WTC11 (cell line): ENCODE results near the gene CHRM5. TPM values are rescaled to one million over a fixed set of nuclear protein-coding genes. Genes with fewer than 3 reads are reported as not detected.

Experiments used
- ATAC-seq: fragments of 200-7000 bp; cut with Tn5 transposase; 2 replicates; pipeline ENCODE4 v1.10.0; 2021; ENCODE audit warnings: mild to moderate bottlenecking, moderate library complexity
- CTCF ChIA-PET: fragments of 300-600 bp; sonication (Branson Sonifier 250); formaldehyde crosslinking; loops from one replicate; lab custom pipeline; 2021; ENCODE audit warnings: antibody characterized with exemption; lab: Charles Lee
- POLR2A ChIA-PET: fragments of 350-600 bp; sonication (Branson Sonifier 250); formaldehyde crosslinking; loops from one replicate; lab custom pipeline; 2021; ENCODE audit warnings: antibody characterized with exemption; lab: Charles Lee
- DNase-seq: peaks from one replicate; pipeline ENCODE4 v3.0.0; 2021; ENCODE audit warnings: low spot score
- H3K27ac Mint-ChIP-seq: 2 replicates; pipeline ENCODE4 v1.8.0; 2021; ENCODE audit warnings: mixed read lengths
- H3K27me3 Mint-ChIP-seq: 2 replicates; pipeline ENCODE4 v1.8.0; 2021; ENCODE audit warnings: low read depth, mild to moderate bottlenecking, moderate library complexity, mixed read lengths
- H3K36me3 Mint-ChIP-seq: 2 replicates; pipeline ENCODE4 v1.8.0; 2021; ENCODE audit warnings: mixed read lengths
- H3K4me1 Mint-ChIP-seq: 2 replicates; pipeline ENCODE4 v1.8.0; 2022; ENCODE audit warnings: mixed read lengths
- H3K4me3 Mint-ChIP-seq: 2 replicates; pipeline ENCODE4 v1.8.0; 2021; ENCODE audit warnings: mild to moderate bottlenecking, moderate library complexity, mixed read lengths
- H3K9me3 Mint-ChIP-seq: 2 replicates; pipeline ENCODE4 v1.8.0; 2021; ENCODE audit warnings: mixed read lengths
- FOXJ3 ChIP-seq: sonication (generic); formaldehyde crosslinking; IDR thresholded peaks from 2 replicates; pipeline ENCODE4 v1.9.0; 2021; ENCODE audit warnings: missing genetic modification reagents, mild to moderate bottlenecking, borderline replicate concordance
- FOXP1 ChIP-seq: sonication (generic); formaldehyde crosslinking; IDR thresholded peaks from 2 replicates; pipeline ENCODE4 v1.8.0; 2022; ENCODE audit warnings: missing genetic modification reagents, mild to moderate bottlenecking, moderate library complexity, borderline replicate concordance
- JAZF1 ChIP-seq: fragments of 250-450 bp; sonication (Bioruptor Pico); IDR thresholded peaks from 2 replicates; pipeline ENCODE4 v1.9.0; 2021; ENCODE audit warnings: moderate library complexity, mild to moderate bottlenecking, inconsistent platforms
- JUN ChIP-seq: sonication (generic); formaldehyde crosslinking; IDR thresholded peaks from 2 replicates; pipeline ENCODE4 v1.8.0; 2023; ENCODE audit warnings: mild to moderate bottlenecking, missing genetic modification reagents
- MYBL2 ChIP-seq: sonication (generic); formaldehyde crosslinking; IDR thresholded peaks from 2 replicates; pipeline ENCODE4 v1.8.1; 2023; ENCODE audit warnings: mild to moderate bottlenecking, moderate library complexity, missing genetic modification reagents
- NR1H2 ChIP-seq: sonication (generic); formaldehyde crosslinking; IDR thresholded peaks from 2 replicates; pipeline ENCODE4 v1.9.0; 2021; ENCODE audit warnings: mild to moderate bottlenecking, moderate library complexity, missing genetic modification reagents
- RORB ChIP-seq: fragments of 250-450 bp; sonication (Bioruptor Pico); IDR thresholded peaks from 2 replicates; pipeline ENCODE4 v1.9.0; 2021; ENCODE audit warnings: mild to moderate bottlenecking
- SMAD3 ChIP-seq: sonication (generic); formaldehyde crosslinking; IDR thresholded peaks from 2 replicates; pipeline ENCODE4 v1.8.0; 2022; ENCODE audit warnings: missing genetic modification reagents, mild to moderate bottlenecking, borderline replicate concordance
- SP1 ChIP-seq: sonication (generic); formaldehyde crosslinking; conservative IDR thresholded peaks from 2 replicates; pipeline ENCODE4 v1.8.1; 2022; ENCODE audit warnings: missing genetic modification reagents
- TP53 ChIP-seq: sonication (generic); formaldehyde crosslinking; IDR thresholded peaks from 2 replicates; pipeline ENCODE4 v1.8.1; 2023; ENCODE audit warnings: mild to moderate bottlenecking, missing genetic modification reagents
- ZNF121 ChIP-seq: sonication (generic); formaldehyde crosslinking; IDR thresholded peaks from 2 replicates; pipeline ENCODE4 v1.8.0; 2023; ENCODE audit warnings: missing genetic modification reagents
- ZNF671 ChIP-seq: fragments of 250-450 bp; sonication (Bioruptor Pico); IDR thresholded peaks from 2 replicates; pipeline ENCODE4 v1.8.0; 2021; ENCODE audit warnings: mild to moderate bottlenecking
- total RNA-seq: library from RNA; stranded (reverse); gene quantifications from 3 replicates; pipeline ENCODE4 v1.2.3, GENCODE V29; 2021
- TF ChIP-seq, protein P1 (sequence below): sonication (generic); formaldehyde crosslinking; IDR thresholded peaks from 2 replicates; pipeline ENCODE4 v1.8.0; 2022; ENCODE audit warnings: mild to moderate bottlenecking, missing genetic modification reagents
- TF ChIP-seq, protein P2 (sequence below): sonication (generic); formaldehyde crosslinking; conservative IDR thresholded peaks from 2 replicates; pipeline ENCODE4 v1.8.1; 2023; ENCODE audit warnings: mild to moderate bottlenecking, low read depth, missing genetic modification reagents, moderate library complexity
- TF ChIP-seq, protein P3 (sequence below): sonication (generic); formaldehyde crosslinking; IDR thresholded peaks from 2 replicates; pipeline ENCODE4 v1.8.0; 2023; ENCODE audit warnings: missing genetic modification reagents
- TF ChIP-seq, protein P4 (sequence below): sonication (generic); formaldehyde crosslinking; IDR thresholded peaks from 2 replicates; pipeline ENCODE4 v1.8.1; 2023; ENCODE audit warnings: mild to moderate bottlenecking, moderate library complexity, missing genetic modification reagents
- TF ChIP-seq, protein P5 (sequence below): sonication (generic); formaldehyde crosslinking; IDR thresholded peaks from 2 replicates; pipeline ENCODE4 v1.8.1; 2022; ENCODE audit warnings: mild to moderate bottlenecking, moderate library complexity, missing genetic modification reagents
- TF ChIP-seq, protein P6 (sequence below): sonication (generic); formaldehyde crosslinking; IDR thresholded peaks from 2 replicates; pipeline ENCODE4 v1.8.0; 2022; ENCODE audit warnings: mild to moderate bottlenecking, missing genetic modification reagents
- TF ChIP-seq, protein P7 (sequence below): sonication (generic); formaldehyde crosslinking; IDR thresholded peaks from 2 replicates; pipeline ENCODE4 v1.8.1; 2023; ENCODE audit warnings: mild to moderate bottlenecking, missing genetic modification reagents

CHRM5 gene
- total RNA-seq, 1 experiment from 2014 or later: not detected

DNA sequence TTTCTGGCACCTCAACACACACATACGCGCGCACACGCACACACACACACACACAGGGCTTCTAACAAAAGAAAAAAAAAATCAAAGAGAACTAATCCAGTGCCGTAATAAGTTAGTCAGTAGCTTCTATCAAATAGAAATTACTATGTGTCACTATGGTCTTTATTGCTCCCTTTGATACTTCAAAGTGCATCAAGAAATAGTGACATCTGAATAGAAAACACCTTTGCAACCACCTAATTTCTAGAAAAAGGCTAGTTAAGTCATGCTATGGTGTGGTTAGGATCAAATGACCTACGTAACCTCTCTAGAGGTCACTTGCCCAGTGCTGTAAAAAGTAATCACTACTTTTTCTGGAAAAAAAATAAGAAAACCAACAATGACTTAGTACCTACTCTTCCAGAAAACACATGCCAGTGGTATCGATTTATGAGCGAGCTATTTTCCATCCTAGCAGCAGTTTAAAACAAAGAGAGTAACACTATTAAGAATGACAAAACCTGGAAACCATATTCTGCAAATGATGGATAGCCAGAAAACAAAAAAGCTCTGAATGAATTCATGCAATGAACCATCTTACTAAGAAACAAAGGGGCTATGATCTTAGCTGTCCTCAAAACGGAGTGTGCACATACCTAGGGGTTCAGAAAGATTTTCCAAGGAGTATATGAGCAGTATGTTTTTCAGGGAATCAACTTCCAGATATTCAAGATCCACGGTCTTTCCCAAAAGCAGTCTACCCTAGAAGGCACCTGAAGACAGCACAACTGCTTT lies 63.9 kb downstream of the CHRM5 start:
- no peak for DNase-seq

More for the DNA sequence above, 63.9 kb downstream of the CHRM5 start:
- H3K4me1 Mint-ChIP-seq: no peaks in the 10 kb centered on the region
- no peak for ATAC-seq
- no peak overlapping the region for H3K4me3 Mint-ChIP-seq
- no peaks in the 10 kb centered on the region for H3K27me3 Mint-ChIP-seq
- ChIA-PET CTCF (no interaction called here), POLR2A (no interaction called here)
- TF ChIP-seq, protein P1, sequence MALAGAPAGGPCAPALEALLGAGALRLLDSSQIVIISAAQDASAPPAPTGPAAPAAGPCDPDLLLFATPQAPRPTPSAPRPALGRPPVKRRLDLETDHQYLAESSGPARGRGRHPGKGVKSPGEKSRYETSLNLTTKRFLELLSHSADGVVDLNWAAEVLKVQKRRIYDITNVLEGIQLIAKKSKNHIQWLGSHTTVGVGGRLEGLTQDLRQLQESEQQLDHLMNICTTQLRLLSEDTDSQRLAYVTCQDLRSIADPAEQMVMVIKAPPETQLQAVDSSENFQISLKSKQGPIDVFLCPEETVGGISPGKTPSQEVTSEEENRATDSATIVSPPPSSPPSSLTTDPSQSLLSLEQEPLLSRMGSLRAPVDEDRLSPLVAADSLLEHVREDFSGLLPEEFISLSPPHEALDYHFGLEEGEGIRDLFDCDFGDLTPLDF (CRISPR knock-in tag): no peak
- no peak for TF ChIP-seq TP53
- TF ChIP-seq MYBL2: no peak
- TF ChIP-seq, protein P2, sequence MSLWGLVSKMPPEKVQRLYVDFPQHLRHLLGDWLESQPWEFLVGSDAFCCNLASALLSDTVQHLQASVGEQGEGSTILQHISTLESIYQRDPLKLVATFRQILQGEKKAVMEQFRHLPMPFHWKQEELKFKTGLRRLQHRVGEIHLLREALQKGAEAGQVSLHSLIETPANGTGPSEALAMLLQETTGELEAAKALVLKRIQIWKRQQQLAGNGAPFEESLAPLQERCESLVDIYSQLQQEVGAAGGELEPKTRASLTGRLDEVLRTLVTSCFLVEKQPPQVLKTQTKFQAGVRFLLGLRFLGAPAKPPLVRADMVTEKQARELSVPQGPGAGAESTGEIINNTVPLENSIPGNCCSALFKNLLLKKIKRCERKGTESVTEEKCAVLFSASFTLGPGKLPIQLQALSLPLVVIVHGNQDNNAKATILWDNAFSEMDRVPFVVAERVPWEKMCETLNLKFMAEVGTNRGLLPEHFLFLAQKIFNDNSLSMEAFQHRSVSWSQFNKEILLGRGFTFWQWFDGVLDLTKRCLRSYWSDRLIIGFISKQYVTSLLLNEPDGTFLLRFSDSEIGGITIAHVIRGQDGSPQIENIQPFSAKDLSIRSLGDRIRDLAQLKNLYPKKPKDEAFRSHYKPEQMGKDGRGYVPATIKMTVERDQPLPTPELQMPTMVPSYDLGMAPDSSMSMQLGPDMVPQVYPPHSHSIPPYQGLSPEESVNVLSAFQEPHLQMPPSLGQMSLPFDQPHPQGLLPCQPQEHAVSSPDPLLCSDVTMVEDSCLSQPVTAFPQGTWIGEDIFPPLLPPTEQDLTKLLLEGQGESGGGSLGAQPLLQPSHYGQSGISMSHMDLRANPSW: no peak
- TF ChIP-seq, protein P3, sequence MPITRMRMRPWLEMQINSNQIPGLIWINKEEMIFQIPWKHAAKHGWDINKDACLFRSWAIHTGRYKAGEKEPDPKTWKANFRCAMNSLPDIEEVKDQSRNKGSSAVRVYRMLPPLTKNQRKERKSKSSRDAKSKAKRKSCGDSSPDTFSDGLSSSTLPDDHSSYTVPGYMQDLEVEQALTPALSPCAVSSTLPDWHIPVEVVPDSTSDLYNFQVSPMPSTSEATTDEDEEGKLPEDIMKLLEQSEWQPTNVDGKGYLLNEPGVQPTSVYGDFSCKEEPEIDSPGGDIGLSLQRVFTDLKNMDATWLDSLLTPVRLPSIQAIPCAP: no peak
- TF ChIP-seq SMAD3 (CRISPR knock-in tag): no peak
- TF ChIP-seq SP1 (CRISPR knock-in tag): no peak
- TF ChIP-seq NR1H2 (CRISPR knock-in tag): no peak
- TF ChIP-seq, protein P4, sequence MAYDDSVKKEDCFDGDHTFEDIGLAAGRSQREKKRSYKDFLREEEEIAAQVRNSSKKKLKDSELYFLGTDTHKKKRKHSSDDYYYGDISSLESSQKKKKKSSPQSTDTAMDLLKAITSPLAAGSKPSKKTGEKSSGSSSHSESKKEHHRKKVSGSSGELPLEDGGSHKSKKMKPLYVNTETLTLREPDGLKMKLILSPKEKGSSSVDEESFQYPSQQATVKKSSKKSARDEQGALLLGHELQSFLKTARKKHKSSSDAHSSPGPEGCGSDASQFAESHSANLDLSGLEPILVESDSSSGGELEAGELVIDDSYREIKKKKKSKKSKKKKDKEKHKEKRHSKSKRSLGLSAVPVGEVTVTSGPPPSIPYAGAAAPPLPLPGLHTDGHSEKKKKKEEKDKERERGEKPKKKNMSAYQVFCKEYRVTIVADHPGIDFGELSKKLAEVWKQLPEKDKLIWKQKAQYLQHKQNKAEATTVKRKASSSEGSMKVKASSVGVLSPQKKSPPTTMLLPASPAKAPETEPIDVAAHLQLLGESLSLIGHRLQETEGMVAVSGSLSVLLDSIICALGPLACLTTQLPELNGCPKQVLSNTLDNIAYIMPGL (CRISPR knock-in tag): no peak
- TF ChIP-seq FOXJ3 (CRISPR knock-in tag): no peak
- no peak for TF ChIP-seq JAZF1
- no peak for TF ChIP-seq ZNF671 (CRISPR knock-in tag)
- TF ChIP-seq JUN (CRISPR knock-in tag): no peak
- no peak for TF ChIP-seq ZNF121 (CRISPR knock-in tag)
- TF ChIP-seq FOXP1: no peak
- TF ChIP-seq, protein P5, sequence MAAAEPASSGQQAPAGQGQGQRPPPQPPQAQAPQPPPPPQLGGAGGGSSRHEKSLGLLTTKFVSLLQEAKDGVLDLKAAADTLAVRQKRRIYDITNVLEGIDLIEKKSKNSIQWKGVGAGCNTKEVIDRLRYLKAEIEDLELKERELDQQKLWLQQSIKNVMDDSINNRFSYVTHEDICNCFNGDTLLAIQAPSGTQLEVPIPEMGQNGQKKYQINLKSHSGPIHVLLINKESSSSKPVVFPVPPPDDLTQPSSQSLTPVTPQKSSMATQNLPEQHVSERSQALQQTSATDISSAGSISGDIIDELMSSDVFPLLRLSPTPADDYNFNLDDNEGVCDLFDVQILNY (CRISPR knock-in tag): no peak
- TF ChIP-seq, protein P6, sequence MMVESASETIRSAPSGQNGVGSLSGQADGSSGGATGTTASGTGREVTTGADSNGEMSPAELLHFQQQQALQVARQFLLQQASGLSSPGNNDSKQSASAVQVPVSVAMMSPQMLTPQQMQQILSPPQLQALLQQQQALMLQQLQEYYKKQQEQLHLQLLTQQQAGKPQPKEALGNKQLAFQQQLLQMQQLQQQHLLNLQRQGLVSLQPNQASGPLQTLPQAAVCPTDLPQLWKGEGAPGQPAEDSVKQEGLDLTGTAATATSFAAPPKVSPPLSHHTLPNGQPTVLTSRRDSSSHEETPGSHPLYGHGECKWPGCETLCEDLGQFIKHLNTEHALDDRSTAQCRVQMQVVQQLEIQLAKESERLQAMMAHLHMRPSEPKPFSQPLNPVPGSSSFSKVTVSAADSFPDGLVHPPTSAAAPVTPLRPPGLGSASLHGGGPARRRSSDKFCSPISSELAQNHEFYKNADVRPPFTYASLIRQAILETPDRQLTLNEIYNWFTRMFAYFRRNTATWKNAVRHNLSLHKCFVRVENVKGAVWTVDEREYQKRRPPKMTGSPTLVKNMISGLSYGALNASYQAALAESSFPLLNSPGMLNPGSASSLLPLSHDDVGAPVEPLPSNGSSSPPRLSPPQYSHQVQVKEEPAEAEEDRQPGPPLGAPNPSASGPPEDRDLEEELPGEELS (CRISPR knock-in tag): no peak
- TF ChIP-seq, protein P7, sequence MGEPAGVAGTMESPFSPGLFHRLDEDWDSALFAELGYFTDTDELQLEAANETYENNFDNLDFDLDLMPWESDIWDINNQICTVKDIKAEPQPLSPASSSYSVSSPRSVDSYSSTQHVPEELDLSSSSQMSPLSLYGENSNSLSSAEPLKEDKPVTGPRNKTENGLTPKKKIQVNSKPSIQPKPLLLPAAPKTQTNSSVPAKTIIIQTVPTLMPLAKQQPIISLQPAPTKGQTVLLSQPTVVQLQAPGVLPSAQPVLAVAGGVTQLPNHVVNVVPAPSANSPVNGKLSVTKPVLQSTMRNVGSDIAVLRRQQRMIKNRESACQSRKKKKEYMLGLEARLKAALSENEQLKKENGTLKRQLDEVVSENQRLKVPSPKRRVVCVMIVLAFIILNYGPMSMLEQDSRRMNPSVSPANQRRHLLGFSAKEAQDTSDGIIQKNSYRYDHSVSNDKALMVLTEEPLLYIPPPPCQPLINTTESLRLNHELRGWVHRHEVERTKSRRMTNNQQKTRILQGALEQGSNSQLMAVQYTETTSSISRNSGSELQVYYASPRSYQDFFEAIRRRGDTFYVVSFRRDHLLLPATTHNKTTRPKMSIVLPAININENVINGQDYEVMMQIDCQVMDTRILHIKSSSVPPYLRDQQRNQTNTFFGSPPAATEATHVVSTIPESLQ (CRISPR knock-in tag): no peak
- TF ChIP-seq RORB (CRISPR knock-in tag): no peak
- peaks cover 17% of the 10 kb centered on the region for H3K9me3 Mint-ChIP-seq
- H3K27ac Mint-ChIP-seq: no peak overlapping the region
- H3K36me3 Mint-ChIP-seq: peaks cover 16% of the 10 kb centered on the region
